Right lobe of liver (tissue), 4 donors: Measurements from ENCODE around the gene BSG.

Source experiments
- CTCF ChIP-seq, 4 donors: fragments of 200-600 bp in 3 of 4; fragments of 450-650 bp in 1 of 4; IDR thresholded peaks; one replicate each; pipeline versions ENCODE4 v1.5.1 to v1.8.0; 2016 to 2022; ENCODE audit warnings: antibody characterized with exemption in 4 of 4, mild to moderate bottlenecking in 2 of 4
- POLR2A ChIP-seq: fragments of 450-650 bp; IDR thresholded peaks from one replicate; pipeline ENCODE4 v1.6.1; 2017; ENCODE audit warnings: antibody characterized with exemption, mild to moderate bottlenecking
- donor health status: DM: no; HTN: no; CAD: no.
- donor health status: DM: no; HTN: no; CAD: no.
- donor health status: DM: no; HTN: yes; CAD: no.

- no peak for TF ChIP-seq CTCF (IDR thresholded peaks at IDR 0.05)
- no peak for TF ChIP-seq POLR2A
These were observed 1.3 kb upstream of the BSG start for GRCh38 chr19:570937-571565.
